Adrenal gland (tissue), 5 donors: ENCODE results near the gene PRODH.
"Not testable (repeated sequence)": the region's sequence is repeated elsewhere in the genome, so short reads cannot be mapped to it uniquely, and the experiment has no call there.

Experiments
- CTCF ChIP-seq, 6 experiments: fragments of 450-650 bp in 4 of 6; fragments of 200-600 bp in 2 of 6; sonication (generic) in 1 of 6; IDR thresholded peaks; 1 replicate in 5 of 6; 2 replicates in 1 of 6; pipeline versions ENCODE4 v1.5.1 to v1.8.0; 2016 to 2021; ENCODE audit warnings: antibody characterized with exemption in 6 of 6, mild to moderate bottlenecking in 2 of 6, moderate library complexity in 1 of 6
- POLR2A ChIP-seq, 2 donors: fragments of 450-650 bp; IDR thresholded peaks; one replicate each; pipeline ENCODE4 v1.6.1; 2017; ENCODE audit warnings: antibody characterized with exemption in 2 of 2, mild to moderate bottlenecking in 2 of 2, moderate library complexity in 1 of 2
- donor health status: DM: no; HTN: no; CAD: no.

DNA sequence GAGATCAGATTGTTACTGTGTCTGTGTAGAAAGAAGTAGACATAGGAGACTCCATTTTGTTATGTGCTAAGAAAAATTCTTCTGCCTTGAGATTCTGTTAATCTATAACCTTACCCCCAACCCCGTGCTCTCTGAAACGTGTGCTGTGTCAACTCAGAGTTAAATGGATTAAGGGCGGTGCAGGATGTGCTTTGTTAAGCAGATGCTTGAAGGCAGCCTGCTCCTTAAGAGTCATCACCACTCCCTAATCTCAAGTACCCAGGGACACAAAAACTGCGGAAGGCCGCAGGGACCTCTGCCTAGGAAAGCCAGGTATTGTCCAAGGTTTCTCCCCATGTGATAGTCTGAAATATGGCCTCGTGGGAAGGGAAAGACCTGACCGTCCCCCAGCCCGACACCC is 2.6 kb upstream of the PRODH start:
- TF ChIP-seq CTCF, POLR2A (IDR thresholded peaks at IDR 0.05): not testable (repeated sequence)
